ENCODE results near the gene CEP104. TPM values are rescaled to one million over a fixed set of nuclear protein-coding genes. Genes with fewer than 3 reads are reported as not detected.

The CEP104 gene
- total RNA-seq, 1 experiment from 2014 or later: 74.1 TPM

DNA sequence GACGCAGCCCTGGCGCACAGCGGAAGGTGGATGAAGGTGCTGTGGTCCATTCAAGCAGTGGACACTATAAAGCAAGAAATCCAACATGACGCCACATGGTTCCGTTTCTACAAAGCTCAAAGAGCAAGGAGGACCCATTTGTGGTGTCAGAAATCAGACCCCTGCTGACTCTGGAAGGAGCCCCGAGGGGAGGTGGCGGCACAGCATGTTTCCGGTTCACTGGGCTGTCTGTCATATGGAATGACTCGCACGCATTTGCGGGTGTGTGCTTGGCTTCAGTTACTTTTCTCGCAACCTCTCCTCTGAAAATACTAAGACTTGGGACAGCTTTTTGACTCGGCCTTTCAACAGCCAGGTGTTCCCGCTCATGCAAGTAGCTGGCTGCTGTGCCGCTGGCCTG lies 31.7 kb downstream of the CEP104 start:
- no TSS peak for BruUV-seq (replicated peaks)
- no peak overlapping the region for H3K4me3 Mint-ChIP-seq (ENCODE audit: unreplicated experiment)
- intact Hi-C loops (cut with micrococcal nuclease): no loop called here
- POLR2A ChIA-PET: no interaction called here
- CTCF ChIA-PET: no interaction called here
- H3K9me3 Mint-ChIP-seq (ENCODE audit: unreplicated experiment): no peaks in the 10 kb centered on the region
- no peaks in the 10 kb centered on the region for H3K27me3 Mint-ChIP-seq (ENCODE audit: insufficient read depth, unreplicated experiment)
- TF ChIP-seq, protein P1, sequence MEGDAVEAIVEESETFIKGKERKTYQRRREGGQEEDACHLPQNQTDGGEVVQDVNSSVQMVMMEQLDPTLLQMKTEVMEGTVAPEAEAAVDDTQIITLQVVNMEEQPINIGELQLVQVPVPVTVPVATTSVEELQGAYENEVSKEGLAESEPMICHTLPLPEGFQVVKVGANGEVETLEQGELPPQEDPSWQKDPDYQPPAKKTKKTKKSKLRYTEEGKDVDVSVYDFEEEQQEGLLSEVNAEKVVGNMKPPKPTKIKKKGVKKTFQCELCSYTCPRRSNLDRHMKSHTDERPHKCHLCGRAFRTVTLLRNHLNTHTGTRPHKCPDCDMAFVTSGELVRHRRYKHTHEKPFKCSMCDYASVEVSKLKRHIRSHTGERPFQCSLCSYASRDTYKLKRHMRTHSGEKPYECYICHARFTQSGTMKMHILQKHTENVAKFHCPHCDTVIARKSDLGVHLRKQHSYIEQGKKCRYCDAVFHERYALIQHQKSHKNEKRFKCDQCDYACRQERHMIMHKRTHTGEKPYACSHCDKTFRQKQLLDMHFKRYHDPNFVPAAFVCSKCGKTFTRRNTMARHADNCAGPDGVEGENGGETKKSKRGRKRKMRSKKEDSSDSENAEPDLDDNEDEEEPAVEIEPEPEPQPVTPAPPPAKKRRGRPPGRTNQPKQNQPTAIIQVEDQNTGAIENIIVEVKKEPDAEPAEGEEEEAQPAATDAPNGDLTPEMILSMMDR (IDR thresholded peaks at IDR 0.05; ENCODE audit: unreplicated experiment): no peak
- DNase-seq (ENCODE audit: unreplicated experiment): no peak
- H3K4me1 Mint-ChIP-seq (ENCODE audit: insufficient read depth, unreplicated experiment): no peaks in the 10 kb centered on the region
- no peak overlapping the region for H3K27ac Mint-ChIP-seq (ENCODE audit: low read depth, unreplicated experiment)
- peaks cover 71% of the 10 kb centered on the region for H3K36me3 Mint-ChIP-seq (ENCODE audit: insufficient read depth, unreplicated experiment)

DNA sequence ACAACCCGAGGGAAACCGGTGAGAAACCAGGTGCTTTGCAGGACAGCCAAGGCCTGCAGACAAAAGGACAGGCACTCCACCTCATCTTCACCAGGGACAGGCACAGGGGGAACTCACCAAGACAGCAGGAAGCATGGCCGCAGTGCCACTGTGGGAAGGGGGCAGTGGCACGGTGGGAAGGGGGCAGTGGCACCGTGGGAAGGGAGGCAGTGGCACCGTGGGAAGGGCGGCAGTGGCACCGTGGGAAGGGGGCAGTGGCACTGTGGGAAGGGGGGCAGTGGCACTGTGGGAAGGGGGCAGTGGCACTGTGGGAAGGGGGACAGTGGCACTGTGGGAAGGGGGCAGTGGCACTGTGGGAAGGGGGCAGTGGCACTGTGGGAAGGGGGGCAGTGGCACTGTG lies 32.4 kb downstream of the CEP104 start:
- H3K4me3 Mint-ChIP-seq (ENCODE audit: unreplicated experiment): no peak overlapping the region
- POLR2A ChIA-PET: no interaction called here
- no peaks in the 10 kb centered on the region for H3K4me1 Mint-ChIP-seq (ENCODE audit: insufficient read depth, unreplicated experiment)

DNA sequence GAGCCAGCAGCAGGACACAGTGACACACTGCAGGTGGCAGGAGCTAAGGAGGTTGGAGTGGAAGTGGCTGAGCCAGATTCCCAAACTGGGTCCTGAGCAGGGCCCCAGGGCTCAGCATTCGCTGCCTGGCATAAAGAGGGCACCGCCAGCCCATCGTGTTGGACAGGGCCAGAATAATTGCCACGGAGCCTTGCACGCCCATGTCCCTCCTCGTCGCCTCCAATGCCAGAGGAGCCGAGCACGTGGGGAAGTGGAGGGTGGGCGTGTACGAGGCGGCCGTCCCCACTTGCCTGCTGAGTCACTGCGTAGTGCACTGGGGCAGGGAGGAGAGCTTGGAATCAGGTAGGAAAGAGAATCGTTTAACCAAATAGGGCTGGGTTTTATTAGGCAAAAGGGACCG lies 34.6 kb downstream of the CEP104 start:
- TF ChIP-seq, protein P1 (IDR thresholded peaks at IDR 0.05; ENCODE audit: unreplicated experiment): no peak
- CTCF ChIA-PET: no interaction called here
- Mint-ChIP-seq H3K27me3 (ENCODE audit: insufficient read depth, unreplicated experiment) (no peaks in the 10 kb centered on the region), H3K4me1 (ENCODE audit: insufficient read depth, unreplicated experiment) (no peaks in the 10 kb centered on the region), H3K9me3 (ENCODE audit: unreplicated experiment) (no peaks in the 10 kb centered on the region), H3K36me3 (ENCODE audit: insufficient read depth, unreplicated experiment) (peaks cover 54% of the 10 kb centered on the region), H3K27ac (ENCODE audit: low read depth, unreplicated experiment) (no peak overlapping the region), H3K4me3 (ENCODE audit: unreplicated experiment) (no peak overlapping the region)
- no peak for DNase-seq (ENCODE audit: unreplicated experiment)
- intact Hi-C loops (cut with micrococcal nuclease): no loop called here
- no TSS peak for BruUV-seq (replicated peaks)
- POLR2A ChIA-PET: interaction anchor here (0.6 kb wide), 2 partner anchors 25 to 1426 kb away, joined by 3 read pairs; no protein-coding TSS in a partner anchor

More for the DNA sequence above, 32.4 kb downstream of the CEP104 start:
- no TSS peak for BruUV-seq (replicated peaks)
- H3K27ac Mint-ChIP-seq (ENCODE audit: low read depth, unreplicated experiment): no peak overlapping the region
- no peaks in the 10 kb centered on the region for H3K27me3 Mint-ChIP-seq (ENCODE audit: insufficient read depth, unreplicated experiment)
- TF ChIP-seq, protein P1 (IDR thresholded peaks at IDR 0.05; ENCODE audit: unreplicated experiment): no peak
- no peaks in the 10 kb centered on the region for H3K9me3 Mint-ChIP-seq (ENCODE audit: unreplicated experiment)
- intact Hi-C loops (cut with micrococcal nuclease): no loop called here
- DNase-seq (ENCODE audit: unreplicated experiment): no peak
- peaks cover 71% of the 10 kb centered on the region for H3K36me3 Mint-ChIP-seq (ENCODE audit: insufficient read depth, unreplicated experiment)
- CTCF ChIA-PET: no interaction called here

GRCh38 chr1:3821908-3822307 lies 35.1 kb downstream of the CEP104 start:
- H3K36me3 Mint-ChIP-seq (ENCODE audit: insufficient read depth, unreplicated experiment): peaks cover 49% of the 10 kb centered on the region
- H3K27me3 Mint-ChIP-seq (ENCODE audit: insufficient read depth, unreplicated experiment): no peaks in the 10 kb centered on the region
- no peak overlapping the region for H3K27ac Mint-ChIP-seq (ENCODE audit: low read depth, unreplicated experiment)
- intact Hi-C loops (cut with micrococcal nuclease): no loop called here
- TF ChIP-seq, protein P1 (IDR thresholded peaks at IDR 0.05; ENCODE audit: unreplicated experiment): no peak
- no peak overlapping the region for H3K4me3 Mint-ChIP-seq (ENCODE audit: unreplicated experiment)
- no TSS peak for BruUV-seq (replicated peaks)
- H3K4me1 Mint-ChIP-seq (ENCODE audit: insufficient read depth, unreplicated experiment): no peaks in the 10 kb centered on the region
- no peaks in the 10 kb centered on the region for H3K9me3 Mint-ChIP-seq (ENCODE audit: unreplicated experiment)
- POLR2A ChIA-PET: interaction anchor here (0.6 kb wide), 1 partner anchor 1425 kb away, joined by 3 read pairs; no protein-coding TSS in a partner anchor
- DNase-seq (ENCODE audit: unreplicated experiment): no peak
- CTCF ChIA-PET: no interaction called here

Measured in MCF 10A (cell line).